ENCODE data around the gene SMARCD3.

DNA sequence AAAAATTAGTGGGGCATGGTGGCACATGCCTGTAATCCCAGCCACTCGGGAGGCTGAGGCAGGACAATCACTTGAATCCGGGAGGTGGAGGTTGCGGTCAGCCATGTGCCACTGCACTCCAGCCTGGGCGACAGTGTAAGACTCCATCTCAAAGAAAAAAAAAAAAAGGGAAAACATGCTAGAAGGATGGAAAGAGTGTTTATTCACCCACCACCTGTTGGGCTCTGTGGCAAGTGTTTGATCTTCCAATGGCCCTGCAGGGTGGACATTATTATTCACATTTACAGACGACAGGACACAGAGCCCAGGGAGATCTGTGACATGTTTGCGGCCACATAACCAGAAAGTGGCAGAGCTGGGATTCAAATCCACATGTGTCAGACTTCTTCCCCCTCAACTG is 33.2 kb upstream of the SMARCD3 start:
- TF ChIP-seq, protein P1, sequence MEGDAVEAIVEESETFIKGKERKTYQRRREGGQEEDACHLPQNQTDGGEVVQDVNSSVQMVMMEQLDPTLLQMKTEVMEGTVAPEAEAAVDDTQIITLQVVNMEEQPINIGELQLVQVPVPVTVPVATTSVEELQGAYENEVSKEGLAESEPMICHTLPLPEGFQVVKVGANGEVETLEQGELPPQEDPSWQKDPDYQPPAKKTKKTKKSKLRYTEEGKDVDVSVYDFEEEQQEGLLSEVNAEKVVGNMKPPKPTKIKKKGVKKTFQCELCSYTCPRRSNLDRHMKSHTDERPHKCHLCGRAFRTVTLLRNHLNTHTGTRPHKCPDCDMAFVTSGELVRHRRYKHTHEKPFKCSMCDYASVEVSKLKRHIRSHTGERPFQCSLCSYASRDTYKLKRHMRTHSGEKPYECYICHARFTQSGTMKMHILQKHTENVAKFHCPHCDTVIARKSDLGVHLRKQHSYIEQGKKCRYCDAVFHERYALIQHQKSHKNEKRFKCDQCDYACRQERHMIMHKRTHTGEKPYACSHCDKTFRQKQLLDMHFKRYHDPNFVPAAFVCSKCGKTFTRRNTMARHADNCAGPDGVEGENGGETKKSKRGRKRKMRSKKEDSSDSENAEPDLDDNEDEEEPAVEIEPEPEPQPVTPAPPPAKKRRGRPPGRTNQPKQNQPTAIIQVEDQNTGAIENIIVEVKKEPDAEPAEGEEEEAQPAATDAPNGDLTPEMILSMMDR (IDR thresholded peaks at IDR 0.05; ENCODE audit: low read depth, low read length) = no peak
- no peak for TF ChIP-seq EZH2phosphoT487 (IDR thresholded peaks at IDR 0.05; ENCODE audit: low read depth)

Data from OCI-LY3 (cell line).